Astrocyte (in vitro differentiated cells and primary cell): ENCODE results near the gene LRRTM4. TPM values are rescaled to one million over a fixed set of nuclear protein-coding genes. Genes with fewer than 3 reads are reported as not detected.

ENCODE experiments used
- DNase-seq: peaks from one replicate; pipeline ENCODE4 v3.0.0-alpha.2; 2010; ENCODE audit warnings: low read depth
- FAIRE-seq: peaks from 2 replicates; lab custom pipeline; 2011; peaks lifted over from hg19 to GRCh38; lab: Jason Lieb, UNC
- H2AFZ ChIP-seq: 2 replicates; pipeline ENCODE4 v1.6.0; 2012; ENCODE audit warnings: low read depth, low read length, inconsistent platforms
- H3K27ac ChIP-seq: 2 replicates; pipeline ENCODE4 v1.5.1; 2011; ENCODE audit warnings: low read depth, low read length, inconsistent platforms
- H3K27me3 ChIP-seq: 2 replicates; pipeline ENCODE4 v1.6.0; 2011; ENCODE audit warnings: low read length, inconsistent platforms; ENCODE audit not compliant: insufficient read depth
- H3K36me3 ChIP-seq: 2 replicates; pipeline ENCODE4 v1.5.1; 2011; ENCODE audit warnings: low read length, inconsistent platforms; ENCODE audit not compliant: insufficient read depth
- H3K4me1 ChIP-seq: 2 replicates; pipeline ENCODE4 v1.5.1; 2011; ENCODE audit warnings: low read length, inconsistent platforms; ENCODE audit not compliant: insufficient read depth
- H3K4me2 ChIP-seq: 2 replicates; pipeline ENCODE4 v1.6.0; 2012; ENCODE audit warnings: low read length, inconsistent platforms
- H3K4me3 ChIP-seq: 2 replicates; pipeline ENCODE4 v1.5.1; 2011; ENCODE audit warnings: low read depth, mild to moderate bottlenecking, low read length, inconsistent platforms; ENCODE audit not compliant: insufficient read depth
- H3K79me2 ChIP-seq: 2 replicates; pipeline ENCODE4 v1.6.0; 2012; ENCODE audit warnings: mild to moderate bottlenecking, low read length, inconsistent platforms; ENCODE audit not compliant: insufficient read depth
- H3K9ac ChIP-seq: 2 replicates; pipeline ENCODE4 v1.6.0; 2012; ENCODE audit warnings: mild to moderate bottlenecking, low read length, inconsistent platforms
- H3K9me3 ChIP-seq: 2 replicates; pipeline ENCODE4 v1.5.1; 2012; ENCODE audit warnings: low read depth, mild to moderate bottlenecking, low read length, inconsistent platforms; ENCODE audit not compliant: insufficient read depth
- H4K20me1 ChIP-seq: 2 replicates; pipeline ENCODE4 v1.6.0; 2012; ENCODE audit warnings: low read length, inconsistent platforms; ENCODE audit not compliant: insufficient read depth
- H3K27ac Mint-ChIP-seq: one replicate; pipeline ENCODE4 v1.8.0; 2021; ENCODE audit warnings: mild to moderate bottlenecking, mixed read lengths; ENCODE audit not compliant: unreplicated experiment
- H3K27me3 Mint-ChIP-seq: one replicate; pipeline ENCODE4 v1.8.0; 2021; ENCODE audit warnings: low read depth, mixed read lengths; ENCODE audit not compliant: unreplicated experiment
- H3K36me3 Mint-ChIP-seq: one replicate; pipeline ENCODE4 v1.8.0; 2021; ENCODE audit warnings: low read depth, mixed read lengths; ENCODE audit not compliant: unreplicated experiment
- H3K4me1 Mint-ChIP-seq: one replicate; pipeline ENCODE4 v1.8.0; 2021; ENCODE audit warnings: low read depth, mixed read lengths; ENCODE audit not compliant: unreplicated experiment
- H3K4me3 Mint-ChIP-seq: one replicate; pipeline ENCODE4 v1.8.0; 2021; ENCODE audit warnings: mild to moderate bottlenecking, moderate library complexity, mixed read lengths; ENCODE audit not compliant: unreplicated experiment
- H3K9me3 Mint-ChIP-seq: one replicate; pipeline ENCODE4 v1.8.0; 2021; ENCODE audit warnings: mild to moderate bottlenecking, mixed read lengths; ENCODE audit not compliant: unreplicated experiment
- CTCF ChIP-seq: IDR thresholded peaks from 2 replicates; pipeline ENCODE4 v1.5.1; 2011; ENCODE audit warnings: low read depth, mild to moderate bottlenecking, inconsistent platforms, low read length, moderate library complexity; ENCODE audit not compliant: insufficient read depth
- EZH2 ChIP-seq: IDR thresholded peaks from 2 replicates; pipeline ENCODE4 v1.6.1; 2012; ENCODE audit warnings: mild to moderate bottlenecking, low read length, inconsistent platforms; ENCODE audit not compliant: insufficient read depth
- total RNA-seq: library from RNA; stranded (reverse); gene quantifications from 2 replicates; pipeline ENCODE4 v1.2.1, GENCODE V29; 2021

The LRRTM4 gene
- total RNA-seq, 1 donor from 2014 or later, result 0.59 TPM

GRCh38 chr2:76930056-76930744, 592.0 kb downstream of the LRRTM4 start:
- FAIRE-seq (no peak), DNase-seq (no peak)
- Mint-ChIP-seq H3K4me3 (no peak overlapping the region), H3K4me1 (peaks cover 3% of the 10 kb centered on the region), H3K27me3 (no peaks in the 10 kb centered on the region), H3K36me3 (no peaks in the 10 kb centered on the region), H3K27ac (no peak overlapping the region), H3K9me3 (no peaks in the 10 kb centered on the region)
- H3K79me2 ChIP-seq, result no peaks in the 10 kb centered on the region
- no peak for TF ChIP-seq CTCF
- no peak for TF ChIP-seq EZH2
- H3K4me3 ChIP-seq, result no peak overlapping the region
- no peaks in the 10 kb centered on the region for H3K4me1 ChIP-seq
- no peaks in the 10 kb centered on the region for H3K36me3 ChIP-seq
- no peaks in the 10 kb centered on the region for H4K20me1 ChIP-seq
- no peak overlapping the region for H3K27ac ChIP-seq
- no peak overlapping the region for H3K9ac ChIP-seq
- no peaks in the 10 kb centered on the region for H3K9me3 ChIP-seq
- no peaks in the 10 kb centered on the region for H3K27me3 ChIP-seq
- H3K4me2 ChIP-seq, result no peak overlapping the region
- no peak overlapping the region for H2AFZ ChIP-seq

- no peaks in the 10 kb centered on the region for H3K36me3 ChIP-seq
- no peak overlapping the region for H3K4me3 Mint-ChIP-seq
- H2AFZ ChIP-seq, result no peak overlapping the region
- H3K27ac Mint-ChIP-seq, result no peak overlapping the region
- FAIRE-seq, result no peak
- TF ChIP-seq CTCF (no peak), EZH2 (no peak)
- no peak for DNase-seq
- H3K27ac ChIP-seq, result no peak overlapping the region
- no peaks in the 10 kb centered on the region for H3K79me2 ChIP-seq
- H3K9me3 ChIP-seq, result no peaks in the 10 kb centered on the region
- no peaks in the 10 kb centered on the region for H3K9me3 Mint-ChIP-seq
- no peak overlapping the region for H3K4me3 ChIP-seq
- no peak overlapping the region for H3K9ac ChIP-seq
- no peaks in the 10 kb centered on the region for H4K20me1 ChIP-seq
- H3K36me3 Mint-ChIP-seq, result no peaks in the 10 kb centered on the region
- no peak overlapping the region for H3K4me2 ChIP-seq
- no peaks in the 10 kb centered on the region for H3K4me1 ChIP-seq
- no peaks in the 10 kb centered on the region for H3K27me3 ChIP-seq
- peaks cover 3% of the 10 kb centered on the region for H3K4me1 Mint-ChIP-seq
- no peaks in the 10 kb centered on the region for H3K27me3 Mint-ChIP-seq
Measured at GRCh38 chr2:76928026-76928425, 594.1 kb downstream of the LRRTM4 start.

- Histone ChIP-seq H3K79me2 (no peaks in the 10 kb centered on the region), H3K4me2 (no peak overlapping the region), H3K27me3 (no peaks in the 10 kb centered on the region), H3K4me1 (no peaks in the 10 kb centered on the region), H3K9me3 (no peaks in the 10 kb centered on the region), H2AFZ (no peak overlapping the region), H3K4me3 (no peak overlapping the region), H3K27ac (no peak overlapping the region), H3K36me3 (no peaks in the 10 kb centered on the region), H4K20me1 (no peaks in the 10 kb centered on the region), H3K9ac (no peak overlapping the region)
- TF ChIP-seq CTCF (no peak), EZH2 (no peak)
- Mint-ChIP-seq H3K27ac (no peak overlapping the region), H3K4me1 (no peaks in the 10 kb centered on the region), H3K36me3 (no peaks in the 10 kb centered on the region), H3K4me3 (no peak overlapping the region), H3K9me3 (no peaks in the 10 kb centered on the region), H3K27me3 (no peaks in the 10 kb centered on the region)
- no peak for DNase-seq
- no peak for FAIRE-seq
Measured at GRCh38 chr2:76921006-76921405, 601.2 kb downstream of the LRRTM4 start.
